ENCODE data around the gene NT5C3B.
"Not testable (repeated sequence)": the region's sequence is repeated elsewhere in the genome, so short reads cannot be mapped to it uniquely, and the experiment has no call there.

The NT5C3B gene

DNA sequence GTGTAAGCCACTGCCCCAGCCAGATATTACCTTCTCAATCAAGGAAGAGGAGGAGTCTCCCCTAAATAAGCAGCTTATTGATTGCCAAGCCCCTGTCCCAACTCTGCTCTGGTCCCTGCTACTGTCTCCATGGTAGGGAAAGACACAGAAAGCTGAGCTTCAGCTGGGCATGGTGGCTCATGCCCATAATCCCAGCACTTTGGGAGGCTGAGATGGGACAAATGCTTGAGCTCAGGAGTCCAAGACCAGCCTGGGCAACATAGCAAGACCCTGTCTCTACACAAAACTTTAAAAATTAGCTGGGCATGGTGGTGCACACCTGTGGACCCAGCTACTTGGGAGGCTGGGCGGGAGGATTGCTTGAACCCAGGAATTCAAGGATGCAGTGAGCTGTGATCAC lies 56.1 kb downstream of the NT5C3B start:
- Histone ChIP-seq H4K20me1 (ENCODE audit: insufficient read depth, low read length) (no peaks in the 10 kb centered on the region), H3K79me2 (ENCODE audit: low read length) (0 out of 2 replicates have a peak, but pooled peaks cover 2% of the 10 kb centered on the region), H3K27ac (ENCODE audit: low read length) (no peak overlapping the region), H3K27me3 (replicated peaks; ENCODE audit: insufficient read depth, low read length) (no peaks in the 10 kb centered on the region), H3K9me3 (replicated peaks; ENCODE audit: insufficient read depth, low read length) (no peaks in the 10 kb centered on the region), H3F3A (ENCODE audit: insufficient read depth, low read length) (no peaks in the 10 kb centered on the region), H2AFZ (ENCODE audit: low read length) (no peak overlapping the region), H3K4me3 (ENCODE audit: low read length) (no peak overlapping the region), H3K4me1 (ENCODE audit: low read length) (no peaks in the 10 kb centered on the region), H3K4me2 (ENCODE audit: low read depth, low read length) (no peak overlapping the region), H3K36me3 (replicated peaks; ENCODE audit: insufficient read depth, low read length) (no peaks in the 10 kb centered on the region), H3K9me2 (replicated peaks; ENCODE audit: insufficient read depth, low read length) (no peaks in the 10 kb centered on the region), H3K9ac (ENCODE audit: low read length) (no peak overlapping the region)
- no peak for DNase-seq
- TF ChIP-seq EZH2phosphoT487 (IDR thresholded peaks at IDR 0.05; ENCODE audit: low read length), result no peak

DNA sequence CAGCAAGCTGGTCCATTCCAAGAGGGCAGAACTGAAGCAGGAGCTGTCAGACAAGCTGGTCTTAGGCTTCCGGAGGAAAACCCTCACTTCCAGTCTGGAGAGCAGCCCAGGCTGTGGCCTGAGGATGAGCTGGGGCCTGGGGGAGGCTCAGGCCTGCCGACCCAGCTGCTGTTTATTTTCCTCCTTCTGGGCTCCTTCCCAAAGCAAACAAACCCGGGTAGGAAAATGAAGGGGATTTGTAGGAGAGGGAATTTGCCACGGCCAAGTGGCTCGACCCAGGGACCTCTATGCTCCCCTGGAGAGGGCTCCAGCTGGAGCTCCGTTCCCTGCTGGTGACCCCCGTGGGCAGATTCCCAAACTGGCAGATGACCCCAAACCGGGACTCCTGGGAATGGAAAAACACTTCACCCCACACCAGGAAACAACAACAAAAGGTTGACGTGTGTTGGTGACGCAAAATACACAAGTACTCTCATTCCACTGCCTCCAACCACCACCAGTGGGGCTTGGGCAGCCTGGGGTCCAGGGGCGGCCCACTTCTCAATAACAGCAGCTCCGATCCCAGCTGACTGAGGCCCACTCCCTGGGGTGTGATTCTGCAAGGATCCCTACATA lies 58.4 kb downstream of the NT5C3B start:
- Histone ChIP-seq H3K9ac (ENCODE audit: low read length) (no peak overlapping the region), H3K4me3 (ENCODE audit: low read length) (no peak overlapping the region), H2AFZ (ENCODE audit: low read length) (no peak overlapping the region)

DNA sequence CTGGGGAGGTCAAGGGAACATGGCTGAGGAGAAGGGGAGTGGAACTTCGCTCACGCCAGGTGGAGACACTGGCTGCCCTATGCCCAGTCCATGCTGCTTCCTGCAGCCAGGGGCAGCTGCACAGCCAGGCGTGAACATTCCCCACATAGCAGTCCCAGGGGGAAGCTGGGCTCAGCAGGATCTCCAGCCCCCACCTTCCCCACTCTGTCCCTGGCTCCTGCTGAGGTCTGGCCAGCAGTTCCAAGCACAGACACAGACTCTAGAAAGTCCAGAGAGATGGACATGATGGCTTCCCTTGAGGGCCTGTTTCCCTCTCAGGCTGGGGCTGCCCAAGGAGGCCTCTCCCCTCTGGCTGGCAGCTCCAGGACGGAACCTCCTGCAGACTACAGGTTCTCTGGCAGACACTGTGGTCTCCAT lies 58.9 kb downstream of the NT5C3B start:
- no peaks in the 10 kb centered on the region for H3F3A ChIP-seq (ENCODE audit: insufficient read depth, low read length)
- no peaks in the 10 kb centered on the region for H3K4me1 ChIP-seq (ENCODE audit: low read length)
- no peaks in the 10 kb centered on the region for H3K9me3 ChIP-seq (replicated peaks; ENCODE audit: insufficient read depth, low read length)
- no peak for DNase-seq
- H3K9me2 ChIP-seq (replicated peaks; ENCODE audit: insufficient read depth, low read length), result no peaks in the 10 kb centered on the region
- H3K79me2 ChIP-seq (ENCODE audit: low read length), result no peaks in the 10 kb centered on the region
- H3K36me3 ChIP-seq (replicated peaks; ENCODE audit: insufficient read depth, low read length), result no peaks in the 10 kb centered on the region
- H4K20me1 ChIP-seq (ENCODE audit: insufficient read depth, low read length), result no peaks in the 10 kb centered on the region
- TF ChIP-seq, protein P1, sequence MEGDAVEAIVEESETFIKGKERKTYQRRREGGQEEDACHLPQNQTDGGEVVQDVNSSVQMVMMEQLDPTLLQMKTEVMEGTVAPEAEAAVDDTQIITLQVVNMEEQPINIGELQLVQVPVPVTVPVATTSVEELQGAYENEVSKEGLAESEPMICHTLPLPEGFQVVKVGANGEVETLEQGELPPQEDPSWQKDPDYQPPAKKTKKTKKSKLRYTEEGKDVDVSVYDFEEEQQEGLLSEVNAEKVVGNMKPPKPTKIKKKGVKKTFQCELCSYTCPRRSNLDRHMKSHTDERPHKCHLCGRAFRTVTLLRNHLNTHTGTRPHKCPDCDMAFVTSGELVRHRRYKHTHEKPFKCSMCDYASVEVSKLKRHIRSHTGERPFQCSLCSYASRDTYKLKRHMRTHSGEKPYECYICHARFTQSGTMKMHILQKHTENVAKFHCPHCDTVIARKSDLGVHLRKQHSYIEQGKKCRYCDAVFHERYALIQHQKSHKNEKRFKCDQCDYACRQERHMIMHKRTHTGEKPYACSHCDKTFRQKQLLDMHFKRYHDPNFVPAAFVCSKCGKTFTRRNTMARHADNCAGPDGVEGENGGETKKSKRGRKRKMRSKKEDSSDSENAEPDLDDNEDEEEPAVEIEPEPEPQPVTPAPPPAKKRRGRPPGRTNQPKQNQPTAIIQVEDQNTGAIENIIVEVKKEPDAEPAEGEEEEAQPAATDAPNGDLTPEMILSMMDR (IDR thresholded peaks at IDR 0.05; ENCODE audit: low read length), result no peak
- TF ChIP-seq EZH2phosphoT487 (IDR thresholded peaks at IDR 0.05; ENCODE audit: low read length) (no peak), EZH2 (optimal IDR thresholded peaks at IDR 0.05; ENCODE audit: low read depth, low read length) (no peak)
- H3K4me2 ChIP-seq (ENCODE audit: low read depth, low read length), result no peak overlapping the region
- no peak overlapping the region for H3K27ac ChIP-seq (ENCODE audit: low read length)
- H2AFZ ChIP-seq (ENCODE audit: low read length), result no peak overlapping the region
- H3K4me3 ChIP-seq (ENCODE audit: low read length), result no peak overlapping the region
- no peaks in the 10 kb centered on the region for H3K27me3 ChIP-seq (replicated peaks; ENCODE audit: insufficient read depth, low read length)
- H3K9ac ChIP-seq (ENCODE audit: low read length), result no peak overlapping the region

More for the DNA sequence above, 58.4 kb downstream of the NT5C3B start:
- Histone ChIP-seq H3K4me2 (ENCODE audit: low read depth, low read length) (no peak overlapping the region), H3K9me2 (replicated peaks; ENCODE audit: insufficient read depth, low read length) (no peaks in the 10 kb centered on the region), H4K20me1 (ENCODE audit: insufficient read depth, low read length) (no peaks in the 10 kb centered on the region), H3F3A (ENCODE audit: insufficient read depth, low read length) (no peaks in the 10 kb centered on the region), H3K4me1 (ENCODE audit: low read length) (no peaks in the 10 kb centered on the region), H3K36me3 (replicated peaks; ENCODE audit: insufficient read depth, low read length) (no peaks in the 10 kb centered on the region), H3K27me3 (replicated peaks; ENCODE audit: insufficient read depth, low read length) (no peaks in the 10 kb centered on the region), H3K9me3 (replicated peaks; ENCODE audit: insufficient read depth, low read length) (no peaks in the 10 kb centered on the region), H3K79me2 (ENCODE audit: low read length) (no peaks in the 10 kb centered on the region), H3K27ac (ENCODE audit: low read length) (no peak overlapping the region)
- TF ChIP-seq EZH2phosphoT487 (IDR thresholded peaks at IDR 0.05; ENCODE audit: low read length) (no peak), EZH2 (optimal IDR thresholded peaks at IDR 0.05; ENCODE audit: low read depth, low read length) (no peak)
- TF ChIP-seq, protein P1 (IDR thresholded peaks at IDR 0.05; ENCODE audit: low read length), result no peak
- DNase-seq, result no peak

DNA sequence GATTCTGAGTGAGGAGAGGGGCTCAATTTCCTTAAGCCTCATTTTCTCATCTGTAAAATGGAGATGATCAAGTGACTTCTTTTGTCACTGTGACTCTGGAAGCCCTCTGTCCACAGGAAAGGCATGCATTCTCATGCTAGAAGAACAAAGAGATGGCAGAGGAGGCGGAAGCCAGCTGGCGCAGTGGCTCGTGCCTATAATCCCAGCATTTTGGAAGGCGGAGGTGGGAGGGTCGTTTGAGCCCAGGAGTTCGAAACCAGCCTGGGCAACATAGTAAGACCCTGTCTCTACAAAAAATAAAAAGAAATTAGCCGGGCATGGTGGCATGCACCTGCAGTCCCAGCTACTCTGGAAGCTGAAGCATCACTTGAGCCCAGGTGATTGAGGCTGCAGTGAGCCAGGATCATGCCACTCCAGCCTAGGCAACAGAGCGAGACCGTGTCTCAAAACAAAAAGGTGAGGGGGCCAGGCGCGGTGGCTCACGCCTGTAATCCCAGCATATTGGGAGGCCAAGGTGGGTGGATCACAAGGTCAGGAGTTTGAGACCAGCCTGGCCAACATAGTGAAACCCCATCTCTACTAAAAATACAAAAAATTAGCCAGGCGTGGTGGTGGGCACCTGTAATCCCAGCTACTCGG lies 59.7 kb downstream of the NT5C3B start:
- H3K36me3 ChIP-seq (replicated peaks; ENCODE audit: insufficient read depth, low read length); H3K9me2 ChIP-seq (replicated peaks; ENCODE audit: insufficient read depth, low read length); H2AFZ ChIP-seq (ENCODE audit: low read length); H3K27me3 ChIP-seq (replicated peaks; ENCODE audit: insufficient read depth, low read length); DNase-seq; H4K20me1 ChIP-seq (ENCODE audit: insufficient read depth, low read length); H3K4me2 ChIP-seq (ENCODE audit: low read depth, low read length); H3K4me1 ChIP-seq (ENCODE audit: low read length); H3K9ac ChIP-seq (ENCODE audit: low read length); H3K79me2 ChIP-seq (ENCODE audit: low read length); H3K4me3 ChIP-seq (ENCODE audit: low read length); H3F3A ChIP-seq (ENCODE audit: insufficient read depth, low read length); H3K9me3 ChIP-seq (replicated peaks; ENCODE audit: insufficient read depth, low read length); H3K27ac ChIP-seq (ENCODE audit: low read length): not testable (repeated sequence)
